ENCODE data around the gene RAB8B. TPM values are rescaled to one million over a fixed set of nuclear protein-coding genes. Genes with fewer than 3 reads are reported as not detected.

RAB8B gene
- total RNA-seq, 2 donors from 2014 or later = 7.4 to 18.0 TPM

GRCh38 chr15:63252292-63252691, 62.9 kb downstream of the RAB8B start:
- Histone ChIP-seq H3K9ac (ENCODE audit: low read depth in 2 of 2, low read length in 2 of 2) (no peak overlapping the region), H3K27me3 (no peaks in the 10 kb centered on the region), H3K36me3 (no peaks in the 10 kb centered on the region), H3K27ac (no peak overlapping the region), H3K4me1 (no peaks in the 10 kb centered on the region), H3K9me3 (no peaks in the 10 kb centered on the region), H3K4me3 (no peak overlapping the region)
- no peak for DNase-seq
- TF ChIP-seq, protein P1, sequence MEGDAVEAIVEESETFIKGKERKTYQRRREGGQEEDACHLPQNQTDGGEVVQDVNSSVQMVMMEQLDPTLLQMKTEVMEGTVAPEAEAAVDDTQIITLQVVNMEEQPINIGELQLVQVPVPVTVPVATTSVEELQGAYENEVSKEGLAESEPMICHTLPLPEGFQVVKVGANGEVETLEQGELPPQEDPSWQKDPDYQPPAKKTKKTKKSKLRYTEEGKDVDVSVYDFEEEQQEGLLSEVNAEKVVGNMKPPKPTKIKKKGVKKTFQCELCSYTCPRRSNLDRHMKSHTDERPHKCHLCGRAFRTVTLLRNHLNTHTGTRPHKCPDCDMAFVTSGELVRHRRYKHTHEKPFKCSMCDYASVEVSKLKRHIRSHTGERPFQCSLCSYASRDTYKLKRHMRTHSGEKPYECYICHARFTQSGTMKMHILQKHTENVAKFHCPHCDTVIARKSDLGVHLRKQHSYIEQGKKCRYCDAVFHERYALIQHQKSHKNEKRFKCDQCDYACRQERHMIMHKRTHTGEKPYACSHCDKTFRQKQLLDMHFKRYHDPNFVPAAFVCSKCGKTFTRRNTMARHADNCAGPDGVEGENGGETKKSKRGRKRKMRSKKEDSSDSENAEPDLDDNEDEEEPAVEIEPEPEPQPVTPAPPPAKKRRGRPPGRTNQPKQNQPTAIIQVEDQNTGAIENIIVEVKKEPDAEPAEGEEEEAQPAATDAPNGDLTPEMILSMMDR (IDR thresholded peaks at IDR 0.05) = no peak
- intact Hi-C loops (cut with DNase I) = no loop called here

DNA sequence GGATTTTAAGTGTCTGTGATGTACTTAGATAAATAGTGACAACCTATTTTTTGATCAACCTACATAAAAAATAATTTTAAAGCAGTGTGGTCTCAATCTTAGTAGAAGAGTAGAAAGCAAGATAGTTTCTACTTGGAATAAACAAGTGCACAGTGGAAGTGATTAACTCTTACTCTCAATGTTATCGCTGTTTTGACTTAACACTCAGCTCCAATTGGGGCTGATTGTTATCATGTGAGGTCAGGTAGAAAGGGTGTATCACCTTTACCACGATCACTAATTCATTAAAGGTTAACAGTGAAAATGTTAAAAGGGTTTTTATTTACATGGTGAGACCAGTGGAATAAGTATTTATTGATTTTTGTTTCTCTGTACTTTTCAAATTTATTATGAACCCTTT, 65.6 kb downstream of the RAB8B start:
- Histone ChIP-seq H3K27me3 (no peaks in the 10 kb centered on the region), H3K4me3 (no peak overlapping the region), H3K27ac (no peak overlapping the region), H3K4me1 (no peaks in the 10 kb centered on the region), H3K9ac (ENCODE audit: low read depth in 2 of 2, low read length in 2 of 2) (no peak overlapping the region), H3K9me3 (no peaks in the 10 kb centered on the region), H3K36me3 (no peaks in the 10 kb centered on the region)
- DNase-seq = no peak
- TF ChIP-seq, protein P1 (IDR thresholded peaks at IDR 0.05) = no peak
- intact Hi-C loops (cut with DNase I) = no loop called here

DNA sequence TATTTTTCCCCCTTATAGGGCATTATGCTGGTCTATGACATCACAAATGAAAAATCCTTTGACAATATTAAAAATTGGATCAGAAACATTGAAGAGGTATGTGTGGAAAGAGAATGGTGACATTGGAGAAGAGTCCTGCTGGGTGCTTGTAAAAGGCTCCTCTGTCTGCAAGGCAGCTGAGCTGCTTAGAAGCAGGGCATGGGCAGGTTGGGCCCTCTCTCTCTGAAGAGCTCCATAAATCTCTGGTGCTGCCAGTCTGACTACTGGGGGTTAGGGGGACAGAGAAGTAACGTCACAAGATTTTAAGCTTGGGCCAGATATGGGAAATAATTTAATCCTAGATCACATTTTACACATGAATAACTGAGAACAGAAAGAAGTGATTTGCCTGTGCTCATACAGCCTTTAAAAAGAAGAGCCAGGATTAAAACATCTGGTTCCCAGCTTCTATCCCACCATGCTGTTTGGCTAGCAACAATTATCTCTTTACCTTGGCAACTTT, 66.1 kb downstream of the RAB8B start:
- intact Hi-C loops (cut with DNase I) = no loop called here
- DNase-seq = no peak

GRCh38 chr15:63256433-63257274, 67.2 kb downstream of the RAB8B start:
- Histone ChIP-seq H3K27ac (no peak overlapping the region), H3K9ac (ENCODE audit: low read depth in 2 of 2, low read length in 2 of 2) (no peak overlapping the region), H3K4me3 (no peak overlapping the region), H3K4me1 (no peaks in the 10 kb centered on the region), H3K27me3 (no peaks in the 10 kb centered on the region), H3K36me3 (no peaks in the 10 kb centered on the region), H3K9me3 (no peaks in the 10 kb centered on the region)
- intact Hi-C loops (cut with DNase I) = no loop called here
- no peak for DNase-seq
- TF ChIP-seq, protein P1 (IDR thresholded peaks at IDR 0.05) = no peak

More for the DNA sequence above, 66.1 kb downstream of the RAB8B start:
- no peaks in the 10 kb centered on the region for H3K36me3 ChIP-seq
- no peak overlapping the region for H3K4me3 ChIP-seq
- H3K27me3 ChIP-seq = no peaks in the 10 kb centered on the region
- H3K9ac ChIP-seq (ENCODE audit: low read depth in 2 of 2, low read length in 2 of 2) = no peak overlapping the region
- TF ChIP-seq, protein P1 (IDR thresholded peaks at IDR 0.05) = no peak
- H3K4me1 ChIP-seq = no peaks in the 10 kb centered on the region
- H3K27ac ChIP-seq = no peak overlapping the region
- no peaks in the 10 kb centered on the region for H3K9me3 ChIP-seq

DNA sequence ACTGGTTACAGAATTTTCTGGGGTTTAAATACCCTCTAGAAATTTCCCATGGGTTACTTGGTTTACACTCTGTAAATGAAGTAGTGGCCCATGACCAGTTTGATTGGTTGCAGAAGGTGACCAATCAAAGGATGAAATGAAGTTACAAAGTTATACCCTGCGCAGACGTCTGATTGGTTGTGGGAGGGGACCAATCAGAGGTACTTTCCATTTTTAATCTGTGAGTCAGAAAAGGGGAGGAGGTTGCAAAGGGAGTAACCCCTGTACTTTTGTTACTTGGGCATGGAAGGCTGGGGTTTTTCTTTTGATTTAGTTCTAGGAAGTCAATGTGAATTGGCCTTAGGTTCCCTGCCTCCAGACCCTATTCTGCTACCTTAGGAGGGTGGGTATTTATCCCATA, 69.3 kb downstream of the RAB8B start:
- H3K9me3 ChIP-seq = no peaks in the 10 kb centered on the region

More for the DNA sequence above, 69.3 kb downstream of the RAB8B start:
- intact Hi-C loops (cut with DNase I) = no loop called here
- Histone ChIP-seq H3K4me3 (no peak overlapping the region), H3K27ac (no peak overlapping the region), H3K4me1 (no peaks in the 10 kb centered on the region), H3K9ac (ENCODE audit: low read depth in 2 of 2, low read length in 2 of 2) (no peak overlapping the region), H3K27me3 (no peaks in the 10 kb centered on the region), H3K36me3 (no peaks in the 10 kb centered on the region)
- TF ChIP-seq, protein P1 (IDR thresholded peaks at IDR 0.05) = no peak
- no peak for DNase-seq
